ENCODE results near the gene MCFD2.
A peak's percentile ranks its signal among the peaks of the same experiment; 100 is the strongest.

MCFD2 gene

DNA sequence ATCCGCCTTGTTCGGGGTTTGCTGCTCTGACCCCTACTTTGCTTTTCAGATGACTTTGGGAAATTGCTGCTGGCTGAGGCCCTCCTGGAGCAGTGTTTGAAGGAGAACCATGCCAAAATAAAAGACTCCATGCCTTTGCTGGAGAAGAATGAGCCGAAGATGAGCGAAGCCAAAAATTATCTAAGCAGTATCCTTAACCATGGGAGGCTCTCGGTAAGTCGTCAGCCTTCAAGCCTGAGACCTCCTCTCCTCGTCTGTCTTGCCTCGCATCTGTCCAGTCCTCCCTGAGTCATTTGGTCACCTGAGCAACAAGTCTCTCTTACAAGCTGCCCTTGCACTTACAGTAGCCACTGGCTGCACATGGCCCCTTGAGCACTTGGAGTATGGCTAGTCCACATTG, 34.7 kb upstream of the MCFD2 start:
- no peak for DNase-seq (ENCODE audit: low read depth in 2 of 2)
- H3K4me3 ChIP-seq (replicated peaks in 1 of 2; ENCODE audit: low read depth in 2 of 2, low read length in 2 of 2) = no peak overlapping the region
- TF ChIP-seq, protein P1, sequence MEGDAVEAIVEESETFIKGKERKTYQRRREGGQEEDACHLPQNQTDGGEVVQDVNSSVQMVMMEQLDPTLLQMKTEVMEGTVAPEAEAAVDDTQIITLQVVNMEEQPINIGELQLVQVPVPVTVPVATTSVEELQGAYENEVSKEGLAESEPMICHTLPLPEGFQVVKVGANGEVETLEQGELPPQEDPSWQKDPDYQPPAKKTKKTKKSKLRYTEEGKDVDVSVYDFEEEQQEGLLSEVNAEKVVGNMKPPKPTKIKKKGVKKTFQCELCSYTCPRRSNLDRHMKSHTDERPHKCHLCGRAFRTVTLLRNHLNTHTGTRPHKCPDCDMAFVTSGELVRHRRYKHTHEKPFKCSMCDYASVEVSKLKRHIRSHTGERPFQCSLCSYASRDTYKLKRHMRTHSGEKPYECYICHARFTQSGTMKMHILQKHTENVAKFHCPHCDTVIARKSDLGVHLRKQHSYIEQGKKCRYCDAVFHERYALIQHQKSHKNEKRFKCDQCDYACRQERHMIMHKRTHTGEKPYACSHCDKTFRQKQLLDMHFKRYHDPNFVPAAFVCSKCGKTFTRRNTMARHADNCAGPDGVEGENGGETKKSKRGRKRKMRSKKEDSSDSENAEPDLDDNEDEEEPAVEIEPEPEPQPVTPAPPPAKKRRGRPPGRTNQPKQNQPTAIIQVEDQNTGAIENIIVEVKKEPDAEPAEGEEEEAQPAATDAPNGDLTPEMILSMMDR (IDR thresholded peaks at IDR 0.05; ENCODE audit: low read depth, low read length) = no peak

DNA sequence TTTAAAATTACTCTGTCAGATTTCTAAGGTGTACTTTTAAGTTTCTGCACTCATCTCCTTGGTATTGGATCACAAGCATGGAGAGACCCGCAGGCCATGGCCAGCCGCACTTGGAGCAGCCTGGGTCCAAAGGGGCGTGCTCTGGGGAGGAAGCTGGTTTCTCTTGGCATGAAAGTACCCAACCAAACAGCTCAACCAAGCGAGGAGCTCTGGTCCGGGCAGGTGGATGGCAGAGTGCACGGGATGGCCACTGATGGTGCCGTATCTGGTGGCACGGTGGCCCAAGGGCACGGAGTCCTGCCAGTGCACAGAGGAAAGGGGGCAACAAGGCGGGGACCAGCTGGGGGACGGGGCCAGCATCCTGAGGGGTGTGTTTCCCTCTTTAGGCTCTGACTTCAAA, 32.2 kb upstream of the MCFD2 start:
- no peak for DNase-seq (ENCODE audit: low read depth in 2 of 2)

DNA sequence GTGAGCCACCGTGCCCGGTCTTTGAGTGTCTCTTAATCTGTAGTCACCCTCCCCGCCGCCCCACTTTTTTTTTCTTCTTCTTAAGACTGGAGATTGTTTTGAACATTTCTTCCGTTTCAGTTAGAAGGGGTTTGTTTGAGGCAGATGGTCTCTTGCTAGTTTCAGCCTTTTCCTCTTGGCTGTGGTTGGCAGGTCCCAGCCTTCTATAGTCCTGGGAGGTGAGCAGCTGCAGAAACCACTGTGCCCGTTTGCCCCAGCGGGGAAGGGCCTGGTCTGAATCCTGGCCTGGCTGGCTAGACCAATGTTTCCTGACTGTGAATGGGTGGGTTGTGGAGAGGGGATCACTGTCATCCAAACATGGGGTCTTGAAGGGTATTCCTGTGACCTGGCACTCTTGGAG, 30.1 kb upstream of the MCFD2 start:
- TF ChIP-seq, protein P1 (IDR thresholded peaks at IDR 0.05; ENCODE audit: low read depth, low read length) = no peak
- H3K4me3 ChIP-seq (replicated peaks in 1 of 2; ENCODE audit: low read depth in 2 of 2, low read length in 2 of 2) = no peak overlapping the region

More for the DNA sequence above, 32.2 kb upstream of the MCFD2 start:
- TF ChIP-seq, protein P1 (IDR thresholded peaks at IDR 0.05; ENCODE audit: low read depth, low read length) = no peak
- no peak overlapping the region for H3K4me3 ChIP-seq (replicated peaks in 1 of 2; ENCODE audit: low read depth in 2 of 2, low read length in 2 of 2)

DNA sequence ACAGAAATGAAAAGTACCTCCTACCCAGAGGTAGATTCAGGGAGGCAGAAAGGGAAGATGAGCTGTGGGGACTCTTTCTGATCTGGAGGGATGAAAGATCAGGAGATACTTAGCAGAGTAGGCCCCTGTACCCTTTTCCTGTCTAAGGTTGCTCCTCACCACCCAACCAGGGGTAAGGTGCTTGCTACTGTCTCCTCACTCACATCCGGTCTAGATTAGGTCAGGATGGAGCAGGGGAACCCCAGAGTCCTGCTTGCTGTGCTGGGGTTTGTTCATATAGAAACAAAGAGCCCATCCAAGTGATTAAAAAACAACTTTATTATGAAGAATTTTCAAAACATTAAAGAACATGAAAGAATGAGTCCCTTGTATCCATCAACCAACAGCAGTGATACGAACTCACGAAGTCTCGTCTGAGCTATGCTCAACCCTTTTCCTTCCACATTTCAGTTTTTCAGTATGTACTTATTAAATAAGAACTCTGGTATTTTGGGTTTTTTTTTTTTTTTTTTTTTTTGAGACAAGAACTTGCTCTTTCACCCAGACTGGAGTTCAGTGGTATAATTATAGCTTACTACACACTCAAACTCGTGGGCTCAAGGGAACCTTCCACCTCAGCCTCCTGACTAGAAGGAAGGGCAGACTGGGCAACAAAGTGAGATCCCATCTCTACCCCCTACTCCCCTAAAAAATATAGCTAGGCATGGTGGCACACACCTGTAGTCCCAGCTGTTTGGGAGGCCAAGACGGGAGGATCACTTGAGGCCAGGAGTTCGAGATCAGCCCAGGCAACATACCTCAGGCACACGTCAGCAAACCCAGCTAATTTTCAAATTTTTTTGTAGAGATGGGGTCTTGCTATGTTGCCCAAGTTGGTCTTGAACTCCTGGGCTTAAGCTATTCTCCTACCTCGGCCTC, 28.5 kb upstream of the MCFD2 start:
- DNase-seq (ENCODE audit: low read depth in 2 of 2) = no peak
- no peak overlapping the region for H3K4me3 ChIP-seq (replicated peaks in 1 of 2; ENCODE audit: low read depth in 2 of 2, low read length in 2 of 2)
- TF ChIP-seq, protein P1 (IDR thresholded peaks at IDR 0.05; ENCODE audit: low read depth, low read length) = no peak

More for the DNA sequence above, 30.1 kb upstream of the MCFD2 start:
- DNase-seq (ENCODE audit: low read depth in 2 of 2) = no peak

DNA sequence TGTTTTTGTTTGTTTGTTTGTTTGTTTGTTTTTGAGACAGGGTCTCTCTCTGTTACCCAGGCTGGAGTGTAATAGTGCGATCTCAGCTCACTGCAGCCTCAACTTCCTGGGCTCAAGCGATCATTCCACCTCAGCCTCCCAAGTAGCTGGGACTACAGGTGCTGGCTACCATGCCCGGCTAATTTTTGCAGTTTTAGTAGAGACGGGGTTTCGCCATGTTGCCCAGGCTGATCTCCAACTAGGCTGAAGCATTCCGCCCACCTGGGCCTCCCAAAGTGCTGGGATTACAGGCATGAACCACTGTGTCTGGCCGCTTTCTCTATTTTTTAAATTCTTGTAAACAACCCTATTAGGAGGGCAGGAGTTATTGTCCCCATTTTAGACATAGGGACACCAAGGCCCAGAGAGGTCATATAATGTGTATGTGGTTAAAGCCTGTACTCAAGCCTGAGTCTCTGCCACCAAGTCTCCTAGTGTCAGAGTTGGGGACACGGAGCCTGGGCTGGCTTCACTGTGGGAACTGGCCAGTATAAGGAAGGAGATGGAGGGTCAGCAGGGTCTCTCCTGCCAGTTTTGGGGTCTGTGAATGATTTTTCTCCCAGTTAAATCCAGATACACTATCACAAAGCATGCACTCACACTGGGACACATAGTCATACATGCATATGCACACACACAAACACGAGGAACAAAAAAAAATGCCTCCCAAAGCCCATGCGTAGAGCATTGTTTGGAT, 27.5 kb upstream of the MCFD2 start:
- TF ChIP-seq, protein P1 (IDR thresholded peaks at IDR 0.05; ENCODE audit: low read depth, low read length) = no peak
- peak overlapping the region; percentile 83 to 97 for H3K4me3 ChIP-seq (replicated peaks in 1 of 2; ENCODE audit: low read depth in 2 of 2, low read length in 2 of 2)
- no peak for DNase-seq (ENCODE audit: low read depth in 2 of 2)

DNA sequence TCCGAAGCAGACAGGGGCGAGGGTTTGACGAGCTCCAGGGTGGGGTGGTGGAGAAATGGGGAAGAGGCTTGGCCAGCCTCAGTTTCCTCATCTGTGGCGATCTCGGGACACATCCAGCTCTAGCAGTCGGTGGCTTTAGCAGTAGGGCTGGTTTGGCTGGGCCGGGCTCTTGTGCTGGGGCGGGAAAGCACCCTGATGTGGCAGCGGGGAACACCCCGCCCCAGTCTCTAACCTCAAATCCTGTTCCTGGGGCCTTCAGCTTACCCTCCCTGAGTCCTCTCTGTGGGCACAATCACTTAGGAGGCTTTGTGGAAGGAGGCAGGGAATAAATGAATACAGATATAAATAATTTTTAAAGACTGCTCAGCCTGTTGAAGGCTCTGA, 26.5 kb upstream of the MCFD2 start:
- TF ChIP-seq, protein P1 (IDR thresholded peaks at IDR 0.05; ENCODE audit: low read depth, low read length) = no peak
- peak overlapping the region; percentile 83 to 97 for H3K4me3 ChIP-seq (replicated peaks in 1 of 2; ENCODE audit: low read depth in 2 of 2, low read length in 2 of 2)
- DNase-seq (ENCODE audit: low read depth in 2 of 2) = peak in 1 of 2 donors; percentile 43
